A549 treated with AZD2906 at 1 μM for 4 hours (cell line): Measurements from ENCODE around the gene MAGEA8. TPM values are rescaled to one million over a fixed set of nuclear protein-coding genes. Genes with fewer than 3 reads are reported as not detected.

Experiments used
- total RNA-seq: library from RNA; stranded (reverse); fragments of 200-300 nt; extraction: Qiagen RNA extraction; gene quantifications from 5 replicates; pipeline ENCODE4 v1.2.3, GENCODE V29; 2022

The MAGEA8 gene, protein sequence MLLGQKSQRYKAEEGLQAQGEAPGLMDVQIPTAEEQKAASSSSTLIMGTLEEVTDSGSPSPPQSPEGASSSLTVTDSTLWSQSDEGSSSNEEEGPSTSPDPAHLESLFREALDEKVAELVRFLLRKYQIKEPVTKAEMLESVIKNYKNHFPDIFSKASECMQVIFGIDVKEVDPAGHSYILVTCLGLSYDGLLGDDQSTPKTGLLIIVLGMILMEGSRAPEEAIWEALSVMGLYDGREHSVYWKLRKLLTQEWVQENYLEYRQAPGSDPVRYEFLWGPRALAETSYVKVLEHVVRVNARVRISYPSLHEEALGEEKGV
- not detected in 5 replicates for total RNA-seq

GRCh38 chrX:149881081-149881711 lies at the start of gene MAGEA8:
TSS of gene MAGEA8 (plus strand) at chrX:149881183. CDS start at chrX:149884273, 3,090 bp downstream.

DNA sequence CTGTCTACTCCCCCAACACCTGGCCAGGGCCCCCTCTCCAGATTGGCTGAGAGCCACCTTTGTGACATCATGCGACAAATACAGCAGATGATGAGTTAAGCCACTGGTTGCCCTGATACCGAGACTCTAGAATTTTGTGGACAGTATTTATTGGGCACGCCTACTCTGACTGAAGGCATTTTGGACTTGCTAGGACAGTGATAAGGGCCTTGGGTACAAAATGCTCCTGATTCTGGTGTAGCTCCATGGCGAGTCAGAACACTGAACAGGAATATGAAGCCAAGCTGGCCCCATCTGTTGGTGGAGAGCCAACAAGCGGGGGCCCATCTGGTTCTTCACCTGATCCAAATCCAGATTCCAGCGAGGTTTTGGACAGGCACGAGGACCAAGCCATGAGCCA lies 48.4 kb downstream of the MAGEA8 start, which contains the start of gene HSFX4:
Gene HSFX4, plus strand, starts transcription at position 174 of the 400 bp plus-strand sequence. Its CDS starts 72 bp downstream, at position 246.

Other genes starting within 250 kb of the MAGEA8 start
- 24.7 to 29.3 TPM (median 28.6 TPM) in 5 replicates for gene TMEM185A, start 249.4 kb upstream of the MAGEA8 start, total RNA-seq
- gene MAGEA11, start 169.1 kb upstream of the MAGEA8 start, total RNA-seq: not detected in 5 replicates
- 0.28 to 0.37 TPM (median 0.31 TPM) in 5 replicates for gene HSFX1, start 107.1 kb upstream of the MAGEA8 start, total RNA-seq
- gene MAGEA9, start 99.3 kb upstream of the MAGEA8 start, total RNA-seq: not detected in 5 replicates
- 0.11 to 0.17 TPM in 2 of 5 replicates, not detected in the others for gene HSFX4, start 48.4 kb downstream of the MAGEA8 start, total RNA-seq
- gene EOLA2, start 57.3 kb downstream of the MAGEA8 start, total RNA-seq: 52.9 to 61.6 TPM (median 58.5 TPM) in 5 replicates